ENCODE data around the gene SHTN1. TPM values are rescaled to one million over a fixed set of nuclear protein-coding genes. Genes with fewer than 3 reads are reported as not detected.

The SHTN1 gene
- total and polyA plus RNA-seq, 7 donors: 0.17 to 3.2 (median 0.78) TPM

DNA sequence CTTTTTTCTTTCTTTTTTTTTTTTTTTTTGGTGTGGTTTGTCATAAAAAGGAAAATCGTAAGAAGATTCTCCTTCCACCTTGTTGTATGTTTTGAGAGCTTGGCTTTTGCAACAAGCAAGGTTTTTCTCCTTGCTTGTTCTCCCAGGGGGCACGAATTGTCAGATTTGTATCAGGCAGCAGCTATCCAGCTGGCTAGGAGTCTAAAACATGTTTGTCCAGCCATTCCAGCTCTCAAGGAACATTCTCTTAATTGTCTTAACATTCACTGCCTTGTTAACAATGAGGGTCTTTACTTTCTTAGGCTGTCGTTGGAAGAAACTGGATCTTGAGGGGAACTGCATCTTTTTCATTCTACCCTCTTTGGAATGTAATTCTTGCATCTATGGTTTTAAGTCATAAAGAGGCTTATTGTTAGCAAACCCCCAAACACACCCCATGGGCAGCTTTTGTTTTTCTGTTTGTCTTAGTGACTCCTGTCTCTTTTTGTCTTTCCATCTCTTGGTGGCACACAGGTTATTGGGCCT lies 14.6 kb downstream of the SHTN1 start:
- Histone ChIP-seq H3K4me1 (no peaks in the 10 kb centered on the region), H3K9me3 (no peaks in the 10 kb centered on the region), H3K36me3 (ENCODE audit: insufficient read depth in 1 of 2, low read depth in 1 of 2) (no peaks in the 10 kb centered on the region), H3K27ac (no peak overlapping the region), H3K27me3 (ENCODE audit: insufficient read depth in 3 of 3, low read length in 2 of 3) (no peaks in the 10 kb centered on the region), H3K4me3 (no peak overlapping the region)
- intact Hi-C loops (cut with DNase I): no loop called here
- no peak for ATAC-seq
- DNase-seq: no peak
- WGBS, 3 donors: 62 to 73% (median 62%) methylated on average over 3 of the region's 3 CpGs
- TF ChIP-seq, protein P1, sequence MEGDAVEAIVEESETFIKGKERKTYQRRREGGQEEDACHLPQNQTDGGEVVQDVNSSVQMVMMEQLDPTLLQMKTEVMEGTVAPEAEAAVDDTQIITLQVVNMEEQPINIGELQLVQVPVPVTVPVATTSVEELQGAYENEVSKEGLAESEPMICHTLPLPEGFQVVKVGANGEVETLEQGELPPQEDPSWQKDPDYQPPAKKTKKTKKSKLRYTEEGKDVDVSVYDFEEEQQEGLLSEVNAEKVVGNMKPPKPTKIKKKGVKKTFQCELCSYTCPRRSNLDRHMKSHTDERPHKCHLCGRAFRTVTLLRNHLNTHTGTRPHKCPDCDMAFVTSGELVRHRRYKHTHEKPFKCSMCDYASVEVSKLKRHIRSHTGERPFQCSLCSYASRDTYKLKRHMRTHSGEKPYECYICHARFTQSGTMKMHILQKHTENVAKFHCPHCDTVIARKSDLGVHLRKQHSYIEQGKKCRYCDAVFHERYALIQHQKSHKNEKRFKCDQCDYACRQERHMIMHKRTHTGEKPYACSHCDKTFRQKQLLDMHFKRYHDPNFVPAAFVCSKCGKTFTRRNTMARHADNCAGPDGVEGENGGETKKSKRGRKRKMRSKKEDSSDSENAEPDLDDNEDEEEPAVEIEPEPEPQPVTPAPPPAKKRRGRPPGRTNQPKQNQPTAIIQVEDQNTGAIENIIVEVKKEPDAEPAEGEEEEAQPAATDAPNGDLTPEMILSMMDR (IDR thresholded peaks at IDR 0.05): no peak

DNA sequence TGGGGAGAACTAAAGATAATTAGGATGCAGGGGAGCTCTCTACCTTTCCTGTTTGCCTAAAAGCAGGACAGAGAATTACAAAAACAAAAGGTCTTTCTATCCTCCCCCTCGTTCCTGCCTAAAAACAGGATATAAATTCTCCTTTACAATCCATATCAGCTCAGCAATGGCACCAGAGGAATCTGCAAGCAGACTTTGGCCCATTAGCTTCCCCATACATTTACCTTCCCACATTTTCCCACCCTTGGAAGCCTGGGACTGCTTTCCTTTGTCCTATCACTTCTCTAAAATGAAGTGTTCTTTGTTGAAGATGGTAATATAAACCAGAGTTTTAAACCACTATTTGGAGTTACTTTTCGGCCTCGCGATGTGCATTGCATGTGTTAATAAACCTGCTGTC lies 15.5 kb downstream of the SHTN1 start:
- WGBS, 3 donors: 77 to 86% (median 83%) methylated on average over 4 of the region's 4 CpGs
- DNase-seq (no peak), ATAC-seq (no peak)
- Histone ChIP-seq H3K27ac (no peak overlapping the region), H3K27me3 (ENCODE audit: insufficient read depth in 3 of 3, low read length in 2 of 3) (no peaks in the 10 kb centered on the region), H3K4me3 (no peak overlapping the region), H3K4me1 (no peaks in the 10 kb centered on the region), H3K9me3 (no peaks in the 10 kb centered on the region), H3K36me3 (ENCODE audit: insufficient read depth in 1 of 2, low read depth in 1 of 2) (no peaks in the 10 kb centered on the region)
- intact Hi-C loops (cut with DNase I): no loop called here
- TF ChIP-seq, protein P1 (IDR thresholded peaks at IDR 0.05): no peak

DNA sequence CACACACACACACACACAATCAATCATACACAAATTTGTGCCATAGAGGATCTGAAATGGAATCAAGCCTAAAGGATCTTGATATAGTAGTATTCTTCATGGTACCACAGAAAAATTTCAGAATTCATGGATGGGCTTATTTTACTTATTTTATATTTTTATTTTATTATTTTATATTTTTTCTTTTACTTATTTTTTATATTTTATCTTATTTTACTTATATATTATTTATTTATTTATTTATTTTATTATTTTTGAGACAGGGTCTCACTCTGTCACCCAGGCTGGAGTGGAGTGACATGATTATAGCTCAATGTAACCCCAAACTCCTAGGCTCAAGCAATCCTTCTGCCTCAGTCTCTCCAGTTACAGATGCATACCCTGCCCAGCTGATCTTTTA lies 16.7 kb downstream of the SHTN1 start:
- H3K27ac ChIP-seq: no peak overlapping the region
- H3K9me3 ChIP-seq: no peaks in the 10 kb centered on the region
- no peak for DNase-seq
- intact Hi-C loops (cut with DNase I): no loop called here
- no peaks in the 10 kb centered on the region for H3K36me3 ChIP-seq (ENCODE audit: insufficient read depth in 1 of 2, low read depth in 1 of 2)
- no peaks in the 10 kb centered on the region for H3K4me1 ChIP-seq
- no peak for ATAC-seq
- TF ChIP-seq, protein P1 (IDR thresholded peaks at IDR 0.05): no peak
- H3K27me3 ChIP-seq (ENCODE audit: insufficient read depth in 3 of 3, low read length in 2 of 3): no peaks in the 10 kb centered on the region
- H3K4me3 ChIP-seq: no peak overlapping the region

DNA sequence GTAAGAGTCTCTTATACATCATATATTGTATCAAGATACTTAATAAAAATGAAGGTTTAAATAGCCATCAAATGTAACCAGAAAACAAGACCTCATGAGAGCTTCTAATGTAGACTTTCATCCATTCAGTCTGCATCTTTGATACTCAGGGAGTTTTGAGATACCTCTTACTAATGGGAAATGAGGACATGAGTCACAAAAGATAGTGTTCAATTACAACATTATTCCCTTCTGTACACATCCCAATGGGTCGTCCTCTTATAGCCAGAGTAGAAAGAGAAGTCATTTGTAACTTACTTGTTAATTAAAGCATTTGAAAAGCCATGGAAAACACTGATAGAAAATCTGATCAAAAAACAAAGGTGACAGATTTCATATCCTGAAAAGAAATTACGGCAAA lies 19.4 kb downstream of the SHTN1 start:
- WGBS, 3 donors: 77 to 86% (median 81%) methylated on average over 2 of the region's 2 CpGs

More for the DNA sequence above, 19.4 kb downstream of the SHTN1 start:
- Histone ChIP-seq H3K4me1 (no peaks in the 10 kb centered on the region), H3K36me3 (ENCODE audit: insufficient read depth in 1 of 2, low read depth in 1 of 2) (no peaks in the 10 kb centered on the region), H3K4me3 (no peak overlapping the region), H3K27me3 (ENCODE audit: insufficient read depth in 3 of 3, low read length in 2 of 3) (no peaks in the 10 kb centered on the region), H3K27ac (no peak overlapping the region), H3K9me3 (no peaks in the 10 kb centered on the region)
- intact Hi-C loops (cut with DNase I): no loop called here
- TF ChIP-seq, protein P1 (IDR thresholded peaks at IDR 0.05): no peak
- DNase-seq (no peak), ATAC-seq (no peak)
